Loucy (cell line): ENCODE results near the gene ARHGAP25.

Source experiments
- H2AFZ ChIP-seq: fragments of 200-600 bp; sonication (generic); 2 replicates; pipeline ENCODE4 v1.6.0; 2016; ENCODE audit warnings: antibody characterized with exemption, mild to moderate bottlenecking, low read length, moderate library complexity
- H3F3A ChIP-seq: fragments of 200-600 bp; 2 replicates; pipeline ENCODE4 v1.6.0; 2016; ENCODE audit warnings: antibody characterized with exemption, low read depth, mild to moderate bottlenecking
- H3K27me3 ChIP-seq: fragments of 200-600 bp; sonication (generic); 2 replicates; pipeline ENCODE4 v1.6.1; 2014; ENCODE audit warnings: low read length, mild to moderate bottlenecking; ENCODE audit not compliant: insufficient read depth, poor library complexity, severe bottlenecking
- H3K36me3 ChIP-seq: fragments of 200-600 bp; sonication (generic); 2 replicates; pipeline ENCODE4 v1.6.1; 2016; ENCODE audit warnings: low read length; ENCODE audit not compliant: insufficient read depth
- H3K4me1 ChIP-seq: fragments of 200-600 bp; sonication (generic); 2 replicates; pipeline ENCODE4 v1.5.1; 2014; ENCODE audit warnings: low read length, mild to moderate bottlenecking; ENCODE audit not compliant: insufficient read depth, poor library complexity, severe bottlenecking
- H3K4me2 ChIP-seq: fragments of 200-600 bp; sonication (generic); 2 replicates; pipeline ENCODE4 v1.6.0; 2014; ENCODE audit warnings: antibody characterized with exemption, low read length, low read depth, mild to moderate bottlenecking; ENCODE audit not compliant: poor library complexity, severe bottlenecking
- H3K4me3 ChIP-seq: fragments of 200-600 bp; sonication (generic); 2 replicates; pipeline ENCODE4 v1.5.1; 2014; ENCODE audit warnings: low read length, mild to moderate bottlenecking, mixed read lengths; ENCODE audit not compliant: poor library complexity, severe bottlenecking
- H3K79me2 ChIP-seq: fragments of 200-600 bp; sonication (generic); 2 replicates; pipeline ENCODE4 v1.6.1; 2014; ENCODE audit warnings: low read length; ENCODE audit not compliant: insufficient read depth
- H3K9ac ChIP-seq: fragments of 200-600 bp; sonication (generic); 2 replicates; pipeline ENCODE4 v1.6.0; 2014; ENCODE audit warnings: mild to moderate bottlenecking, low read depth, low read length, moderate library complexity; ENCODE audit not compliant: poor library complexity, severe bottlenecking
- H3K9me2 ChIP-seq: fragments of 200-600 bp; sonication (generic); replicated peaks from 2 replicates; pipeline ENCODE4 v1.6.1; 2016; ENCODE audit warnings: low read depth, low read length, mixed read lengths
- H3K9me3 ChIP-seq: fragments of 200-600 bp; sonication (generic); 2 replicates; pipeline ENCODE4 v1.6.1; 2014; ENCODE audit warnings: mild to moderate bottlenecking, antibody characterized with exemption, low read length, low read depth; ENCODE audit not compliant: insufficient read depth
- H4K20me1 ChIP-seq: fragments of 200-600 bp; sonication (generic); 2 replicates; pipeline ENCODE4 v1.6.0; 2014; ENCODE audit warnings: antibody characterized with exemption, low read length, mild to moderate bottlenecking; ENCODE audit not compliant: insufficient read depth, poor library complexity, severe bottlenecking
- EZH2phosphoT487 ChIP-seq: fragments of 200-600 bp; IDR thresholded peaks from 2 replicates; pipeline ENCODE4 v1.6.1; 2018; ENCODE audit warnings: antibody characterized with exemption, mild to moderate bottlenecking, moderate library complexity, borderline replicate concordance
- TF ChIP-seq, protein P1 (sequence below): fragments of 200-600 bp; sonication (generic); conservative IDR thresholded peaks from 2 replicates; pipeline ENCODE4 v1.5.1; 2014; ENCODE audit warnings: mild to moderate bottlenecking, antibody characterized with exemption, low read length

The ARHGAP25 gene

DNA sequence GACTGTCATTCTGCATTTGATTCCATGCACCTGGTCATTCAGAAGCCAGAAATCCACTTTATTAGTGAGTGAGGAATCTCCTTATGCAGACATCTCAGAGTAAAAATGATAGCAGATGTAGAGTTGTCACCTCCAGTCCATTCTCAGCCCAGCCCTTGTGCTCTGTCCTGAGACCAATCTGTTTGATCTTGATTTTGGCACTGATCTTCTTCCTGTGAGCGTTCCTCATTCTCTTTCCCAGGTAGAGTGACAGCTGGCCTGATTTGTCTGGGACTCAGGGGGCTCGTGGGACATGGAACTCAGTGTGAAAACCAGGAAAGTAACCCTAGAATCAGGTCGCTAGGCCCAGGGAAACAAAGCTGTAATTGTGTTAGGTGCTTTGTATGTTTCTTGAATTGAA, 8.9 kb downstream of the ARHGAP25 start:
- no peaks in the 10 kb centered on the region for H3F3A ChIP-seq

DNA sequence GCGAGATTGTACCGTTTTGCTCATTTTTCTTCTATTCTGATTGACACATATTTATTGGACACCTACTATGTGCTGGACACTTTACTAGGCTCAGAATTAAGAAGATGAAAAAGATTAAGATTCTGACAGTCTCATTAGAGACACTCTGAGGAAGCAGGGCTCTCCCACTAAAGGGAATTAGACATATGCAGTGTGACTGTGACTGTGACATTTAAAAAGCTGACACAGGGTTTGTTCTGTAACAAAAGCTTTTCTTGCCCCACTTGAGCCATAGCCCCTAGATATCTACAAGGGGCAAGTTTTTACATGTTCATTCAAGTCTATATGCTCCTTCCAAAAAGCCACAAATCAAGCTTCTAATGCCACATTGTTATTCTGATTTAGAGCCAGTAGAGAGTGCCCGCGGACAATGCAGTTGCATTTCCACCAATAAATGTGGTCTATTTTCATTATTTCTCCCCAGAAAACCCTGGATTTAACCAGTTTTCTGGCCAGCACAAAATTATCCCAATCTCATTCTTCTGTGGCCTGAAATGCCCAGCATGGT, 9.8 kb downstream of the ARHGAP25 start:
- no peaks in the 10 kb centered on the region for H3K27me3 ChIP-seq
- no peak for TF ChIP-seq EZH2phosphoT487
- TF ChIP-seq, protein P1, sequence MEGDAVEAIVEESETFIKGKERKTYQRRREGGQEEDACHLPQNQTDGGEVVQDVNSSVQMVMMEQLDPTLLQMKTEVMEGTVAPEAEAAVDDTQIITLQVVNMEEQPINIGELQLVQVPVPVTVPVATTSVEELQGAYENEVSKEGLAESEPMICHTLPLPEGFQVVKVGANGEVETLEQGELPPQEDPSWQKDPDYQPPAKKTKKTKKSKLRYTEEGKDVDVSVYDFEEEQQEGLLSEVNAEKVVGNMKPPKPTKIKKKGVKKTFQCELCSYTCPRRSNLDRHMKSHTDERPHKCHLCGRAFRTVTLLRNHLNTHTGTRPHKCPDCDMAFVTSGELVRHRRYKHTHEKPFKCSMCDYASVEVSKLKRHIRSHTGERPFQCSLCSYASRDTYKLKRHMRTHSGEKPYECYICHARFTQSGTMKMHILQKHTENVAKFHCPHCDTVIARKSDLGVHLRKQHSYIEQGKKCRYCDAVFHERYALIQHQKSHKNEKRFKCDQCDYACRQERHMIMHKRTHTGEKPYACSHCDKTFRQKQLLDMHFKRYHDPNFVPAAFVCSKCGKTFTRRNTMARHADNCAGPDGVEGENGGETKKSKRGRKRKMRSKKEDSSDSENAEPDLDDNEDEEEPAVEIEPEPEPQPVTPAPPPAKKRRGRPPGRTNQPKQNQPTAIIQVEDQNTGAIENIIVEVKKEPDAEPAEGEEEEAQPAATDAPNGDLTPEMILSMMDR = 0 out of 2 replicates have a peak, but pooled peaks have one; percentile 12
- peak overlapping the region; percentile 84 for H3K9ac ChIP-seq
- H3K4me1 ChIP-seq = peaks cover 93% of the 10 kb centered on the region
- no peak overlapping the region for H3K4me3 ChIP-seq
- peaks cover 95% of the 10 kb centered on the region for H3K79me2 ChIP-seq
- H3K36me3 ChIP-seq = 0 out of 2 replicates have a peak, but pooled peaks cover 3% of the 10 kb centered on the region
- no peak overlapping the region for H2AFZ ChIP-seq
- no peaks in the 10 kb centered on the region for H3F3A ChIP-seq
- H3K9me2 ChIP-seq = no peaks in the 10 kb centered on the region
- H4K20me1 ChIP-seq = no peaks in the 10 kb centered on the region
- H3K9me3 ChIP-seq = no peaks in the 10 kb centered on the region
- peak overlapping the region; percentile 92 for H3K4me2 ChIP-seq

More for the DNA sequence above, 8.9 kb downstream of the ARHGAP25 start:
- H3K9me3 ChIP-seq = no peaks in the 10 kb centered on the region
- H4K20me1 ChIP-seq = no peaks in the 10 kb centered on the region
- TF ChIP-seq, protein P1 = no peak
- H3K4me2 ChIP-seq = peak overlapping the region; percentile 92
- H3K36me3 ChIP-seq = 0 out of 2 replicates have a peak, but pooled peaks cover 3% of the 10 kb centered on the region
- H3K9ac ChIP-seq = peak overlapping the region; percentile 84
- H3K79me2 ChIP-seq = peaks cover 95% of the 10 kb centered on the region
- H2AFZ ChIP-seq = no peak overlapping the region
- H3K4me1 ChIP-seq = peaks cover 93% of the 10 kb centered on the region
- no peaks in the 10 kb centered on the region for H3K27me3 ChIP-seq
- peak overlapping the region; percentile 76 for H3K4me3 ChIP-seq
- H3K9me2 ChIP-seq = no peaks in the 10 kb centered on the region

DNA sequence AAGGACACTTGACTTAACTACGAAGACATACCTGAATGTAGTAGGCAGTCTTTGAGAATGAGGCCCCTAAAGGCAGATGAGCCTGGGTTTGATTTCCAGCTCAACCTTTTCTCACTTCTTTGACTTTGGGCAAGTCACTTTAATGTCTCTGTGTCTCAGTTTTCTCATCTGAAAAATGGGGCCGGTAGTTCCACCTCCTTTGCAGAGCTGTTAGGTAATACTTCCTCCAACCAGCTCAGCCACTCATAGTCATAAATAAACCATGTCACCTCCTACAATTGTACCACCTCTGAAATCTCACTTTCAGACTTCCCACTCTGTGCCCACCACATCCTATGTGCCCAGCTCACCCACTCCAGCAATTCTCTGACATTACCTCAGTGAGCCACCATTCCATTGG, 10.4 kb downstream of the ARHGAP25 start:
- no peaks in the 10 kb centered on the region for H3K27me3 ChIP-seq
- H3K36me3 ChIP-seq = 0 out of 2 replicates have a peak, but pooled peaks cover 3% of the 10 kb centered on the region
- peak overlapping the region; percentile 84 for H3K9ac ChIP-seq
- H2AFZ ChIP-seq = no peak overlapping the region
- no peaks in the 10 kb centered on the region for H3K9me2 ChIP-seq
- H3K4me1 ChIP-seq = peaks cover 89% of the 10 kb centered on the region
- no peaks in the 10 kb centered on the region for H4K20me1 ChIP-seq
- no peak overlapping the region for H3K4me3 ChIP-seq
- no peaks in the 10 kb centered on the region for H3F3A ChIP-seq
- peaks cover 93% of the 10 kb centered on the region for H3K79me2 ChIP-seq
- TF ChIP-seq EZH2phosphoT487 = no peak
- TF ChIP-seq, protein P1 = 0 out of 2 replicates have a peak, but pooled peaks have one; percentile 2
- no peak overlapping the region for H3K4me2 ChIP-seq
- no peaks in the 10 kb centered on the region for H3K9me3 ChIP-seq
